CD4-positive, alpha-beta memory T cell (primary cell): ENCODE measurements around the gene TTC7B. TPM values are rescaled to one million over a fixed set of nuclear protein-coding genes. Genes with fewer than 3 reads are reported as not detected.

Experiments
- CTCF ChIA-PET: fragments of 350-600 bp; sonication (Branson Sonifier 250); formaldehyde crosslinking; loops from one replicate; lab custom pipeline; 2021; ENCODE audit warnings: inconsistent platforms; ENCODE audit not compliant: partially characterized antibody; lab: Charles Lee
- POLR2A ChIA-PET: fragments of 350-600 bp; sonication (Branson Sonifier 250); formaldehyde crosslinking; loops from one replicate; lab custom pipeline; 2021; ENCODE audit not compliant: partially characterized antibody; lab: Charles Lee
- DNase-seq, 5 donors: peaks; one replicate each; pipeline versions ENCODE4 v3.0.0 to v3.0.0-alpha.2; 2020 to 2022; ENCODE audit warnings: mixed read lengths in 1 of 5
- H3K27ac ChIP-seq: one replicate; pipeline ENCODE4 v1.7.0; 2013; ENCODE audit warnings: low read depth, low read length
- H3K27me3 ChIP-seq: 2 replicates; pipeline ENCODE4 v1.7.0; 2013; ENCODE audit warnings: mild to moderate bottlenecking, low read length, moderate library complexity; ENCODE audit not compliant: insufficient read depth
- H3K36me3 ChIP-seq: 2 replicates; pipeline ENCODE4 v1.7.0; 2013; ENCODE audit warnings: mild to moderate bottlenecking, low read length, moderate library complexity; ENCODE audit not compliant: insufficient read depth
- H3K4me1 ChIP-seq: 2 replicates; pipeline ENCODE4 v1.7.0; 2013; ENCODE audit warnings: mild to moderate bottlenecking, low read length, moderate library complexity; ENCODE audit not compliant: insufficient read depth
- H3K4me3 ChIP-seq, 2 donors: one replicate each; pipeline ENCODE4 v1.7.0; 2013; ENCODE audit warnings: low read length in 2 of 2, mild to moderate bottlenecking in 1 of 2
- H3K9me3 ChIP-seq, 2 donors: one replicate each; pipeline ENCODE4 v1.7.0; 2013; ENCODE audit warnings: low read length in 2 of 2, control low read depth in 1 of 2; ENCODE audit not compliant: control insufficient read depth in 1 of 2
- H3K27ac Mint-ChIP-seq, 7 donors: one replicate each; pipeline ENCODE4 v1.8.0; 2020 to 2021; ENCODE audit warnings: mixed read lengths in 7 of 7, mild to moderate bottlenecking in 6 of 7, inconsistent platforms in 3 of 7, moderate library complexity in 3 of 7
- H3K27me3 Mint-ChIP-seq, 2 donors: one replicate each; pipeline ENCODE4 v1.8.0; 2020 to 2021; ENCODE audit warnings: mixed read lengths in 2 of 2
- H3K36me3 Mint-ChIP-seq, 2 donors: one replicate each; pipeline ENCODE4 v1.8.0; 2020 to 2021; ENCODE audit warnings: mixed read lengths in 2 of 2, inconsistent platforms in 1 of 2, mild to moderate bottlenecking in 1 of 2
- H3K4me1 Mint-ChIP-seq, 4 donors: one replicate each; pipeline ENCODE4 v1.8.0; 2020 to 2021; ENCODE audit warnings: mixed read lengths in 4 of 4, mild to moderate bottlenecking in 1 of 4
- H3K4me3 Mint-ChIP-seq, 8 donors: one replicate each; pipeline ENCODE4 v1.8.0; 2020 to 2021; ENCODE audit warnings: mixed read lengths in 8 of 8, mild to moderate bottlenecking in 7 of 8, moderate library complexity in 6 of 8, inconsistent platforms in 3 of 8
- H3K9me3 Mint-ChIP-seq, 8 donors: one replicate each; pipeline ENCODE4 v1.8.0; 2020 to 2021; ENCODE audit warnings: mixed read lengths in 8 of 8, mild to moderate bottlenecking in 5 of 8, inconsistent platforms in 3 of 8, moderate library complexity in 1 of 8
- intact Hi-C: fragments of 100-400 bp; cut with micrococcal nuclease; formaldehyde crosslinking; loops from one replicate; pipeline ENCODE4 v1.15.1; 2023
- polyA plus RNA-seq, 2 donors: library from polyadenylated mRNA; unstranded; fragments of 300-500 nt; fragmentation: Illumina TruSeq; gene quantifications; one replicate each; pipeline ENCODE4 v1.2.3, GENCODE V29; 2021
- total RNA-seq, 2 experiments: library from RNA; stranded (reverse); gene quantifications; one replicate each; pipeline ENCODE4 v1.2.3, GENCODE V29; 2021

TTC7B gene
- total and polyA plus RNA-seq, 4 experiments from 2014 or later = 0.30 to 1.9 (median 1.5) TPM; not detected in 1

DNA sequence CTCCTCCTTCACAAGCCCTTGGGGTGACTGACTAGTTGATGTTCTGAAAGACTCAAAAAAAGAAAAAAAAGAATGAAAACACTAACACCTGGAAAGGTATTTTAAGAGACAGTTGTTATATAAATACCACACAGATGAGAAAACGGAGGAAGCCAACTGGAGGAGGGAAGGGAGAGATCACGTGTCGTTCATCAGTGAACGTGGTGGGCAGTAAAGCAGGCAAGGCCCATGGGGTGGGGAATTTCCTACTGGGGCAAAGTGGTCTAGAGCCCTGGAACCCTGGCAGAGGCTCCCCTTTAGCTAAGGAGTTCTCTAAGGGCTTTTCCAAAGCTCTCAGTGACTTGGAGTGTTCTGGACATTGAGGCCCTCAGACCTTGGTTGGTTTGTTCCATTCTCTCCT lies 249.7 kb downstream of the TTC7B start:
- Histone ChIP-seq H3K27me3 (no peaks in the 10 kb centered on the region), H3K4me3 (no peak overlapping the region), H3K36me3 (no peaks in the 10 kb centered on the region), H3K4me1 (no peaks in the 10 kb centered on the region), H3K9me3 (no peaks in the 10 kb centered on the region), H3K27ac (no peak overlapping the region)
- DNase-seq = no peak
- CTCF ChIA-PET = no interaction called here
- H3K27me3 Mint-ChIP-seq = no peaks in the 10 kb centered on the region
- no peaks in the 10 kb centered on the region for H3K9me3 Mint-ChIP-seq
- peak overlapping the region in 2 of 7 donors; percentile 7 to 16 for H3K27ac Mint-ChIP-seq
- intact Hi-C loops = no loop called here
- no peaks in the 10 kb centered on the region for H3K4me1 Mint-ChIP-seq
- POLR2A ChIA-PET = no interaction called here
- H3K36me3 Mint-ChIP-seq = no peaks in the 10 kb centered on the region
- no peak overlapping the region for H3K4me3 Mint-ChIP-seq

DNA sequence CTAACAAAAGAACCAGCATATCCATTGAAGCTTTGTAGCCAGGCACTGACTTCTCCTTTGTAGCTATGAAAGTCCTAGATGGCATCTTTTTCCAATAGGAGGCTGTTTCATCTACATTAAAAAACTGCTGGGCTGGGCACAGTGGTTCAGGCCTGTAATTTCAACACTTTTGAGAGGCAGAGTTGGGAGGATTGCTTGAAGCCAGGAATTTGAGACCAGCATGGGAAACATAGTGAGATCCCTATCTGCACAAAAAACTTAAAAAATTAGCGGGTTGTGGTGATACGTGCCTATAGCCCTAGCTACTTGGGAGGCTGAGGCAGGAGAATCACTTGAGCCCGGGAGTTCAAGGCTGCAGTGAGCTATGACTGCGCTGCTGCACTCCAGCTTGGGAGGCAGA lies 251.7 kb downstream of the TTC7B start:
- Histone ChIP-seq H3K4me3 (no peak overlapping the region), H3K9me3 (no peaks in the 10 kb centered on the region), H3K27me3 (no peaks in the 10 kb centered on the region), H3K4me1 (no peaks in the 10 kb centered on the region), H3K27ac (no peak overlapping the region), H3K36me3 (no peaks in the 10 kb centered on the region)
- H3K36me3 Mint-ChIP-seq = no peaks in the 10 kb centered on the region
- no peaks in the 10 kb centered on the region for H3K9me3 Mint-ChIP-seq
- intact Hi-C loops = no loop called here
- H3K4me1 Mint-ChIP-seq = no peaks in the 10 kb centered on the region
- no peaks in the 10 kb centered on the region for H3K27me3 Mint-ChIP-seq
- no peak for DNase-seq
- H3K4me3 Mint-ChIP-seq = no peak overlapping the region
- POLR2A ChIA-PET = no interaction called here
- CTCF ChIA-PET = no interaction called here
- no peak overlapping the region for H3K27ac Mint-ChIP-seq

DNA sequence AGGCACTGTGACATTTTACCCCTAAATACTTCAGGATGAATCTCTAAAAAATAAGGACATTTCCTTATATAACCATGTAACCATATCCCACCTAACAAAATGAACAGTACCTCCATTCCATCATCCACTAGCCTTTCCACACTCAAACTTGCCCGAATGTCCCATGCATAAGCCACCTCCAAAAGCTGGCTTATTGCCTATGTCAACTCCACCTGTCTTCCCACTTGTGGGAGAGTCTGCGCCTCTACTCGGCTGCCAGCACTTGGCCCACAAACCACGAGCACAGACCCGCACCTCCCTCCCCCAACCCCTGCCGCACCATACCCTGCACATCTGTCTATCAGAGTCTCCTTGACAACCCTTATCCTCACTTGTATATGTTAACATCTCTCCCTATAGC lies 253.6 kb downstream of the TTC7B start:
- Histone ChIP-seq H3K4me3 (no peak overlapping the region), H3K9me3 (no peaks in the 10 kb centered on the region), H3K36me3 (no peaks in the 10 kb centered on the region), H3K4me1 (no peaks in the 10 kb centered on the region), H3K27ac (no peak overlapping the region), H3K27me3 (no peaks in the 10 kb centered on the region)
- H3K4me3 Mint-ChIP-seq = no peak overlapping the region
- DNase-seq = no peak
- no peaks in the 10 kb centered on the region for H3K27me3 Mint-ChIP-seq
- ChIA-PET POLR2A (no interaction called here), CTCF (no interaction called here)
- H3K4me1 Mint-ChIP-seq = no peaks in the 10 kb centered on the region
- H3K27ac Mint-ChIP-seq = no peak overlapping the region
- intact Hi-C loops = no loop called here
- no peaks in the 10 kb centered on the region for H3K36me3 Mint-ChIP-seq
- no peaks in the 10 kb centered on the region for H3K9me3 Mint-ChIP-seq

DNA sequence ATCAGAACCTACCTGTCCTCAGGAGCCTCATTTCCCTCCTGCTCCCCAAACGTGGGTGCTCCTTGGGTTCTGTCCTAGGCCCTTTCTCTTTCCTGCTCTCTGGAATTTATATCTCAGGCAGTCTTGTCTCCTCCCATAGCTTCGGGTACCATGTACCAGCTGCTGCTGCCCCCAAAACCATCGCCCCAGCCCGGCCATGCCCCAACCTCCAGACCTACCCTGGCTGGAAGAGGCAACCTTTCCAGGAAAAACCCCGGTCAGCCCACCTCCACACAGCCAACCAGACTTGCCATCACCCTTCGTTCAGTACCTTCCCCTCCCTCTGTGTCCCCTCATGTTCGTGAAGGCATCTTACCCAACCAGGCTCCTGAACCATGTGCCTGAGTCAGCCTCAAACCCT lies 254.3 kb downstream of the TTC7B start:
- Histone ChIP-seq H3K27ac (no peak overlapping the region), H3K36me3 (no peaks in the 10 kb centered on the region), H3K4me1 (no peaks in the 10 kb centered on the region), H3K9me3 (no peaks in the 10 kb centered on the region), H3K4me3 (no peak overlapping the region), H3K27me3 (no peaks in the 10 kb centered on the region)
- Mint-ChIP-seq H3K4me3 (no peak overlapping the region), H3K27ac (no peak overlapping the region), H3K9me3 (no peaks in the 10 kb centered on the region), H3K4me1 (no peaks in the 10 kb centered on the region), H3K27me3 (no peaks in the 10 kb centered on the region), H3K36me3 (no peaks in the 10 kb centered on the region)
- POLR2A ChIA-PET = no interaction called here
- DNase-seq = no peak
- CTCF ChIA-PET = no interaction called here
- intact Hi-C loops = no loop called here

DNA sequence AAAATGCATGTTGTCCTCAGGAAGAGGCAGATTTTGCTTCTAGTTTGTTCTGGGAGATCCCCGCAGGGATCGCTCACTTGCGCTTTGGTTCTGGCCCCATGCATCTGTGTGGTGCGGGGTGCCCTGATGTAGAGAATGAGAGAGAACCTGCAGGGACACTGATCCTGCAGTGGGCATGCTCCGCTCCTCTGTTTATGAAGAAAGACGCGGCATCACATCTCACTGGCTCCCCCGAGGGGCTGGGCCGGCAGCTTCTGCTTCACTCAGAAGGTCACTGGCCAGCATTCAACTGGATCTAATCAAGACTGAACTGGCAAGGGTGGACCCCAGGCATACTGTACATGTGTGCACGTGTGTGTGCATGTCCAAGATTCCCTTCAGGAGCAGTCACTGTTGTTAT lies 255.2 kb downstream of the TTC7B start:
- Mint-ChIP-seq H3K36me3 (no peaks in the 10 kb centered on the region), H3K27me3 (no peaks in the 10 kb centered on the region), H3K9me3 (no peaks in the 10 kb centered on the region), H3K4me3 (no peak overlapping the region), H3K27ac (no peak overlapping the region), H3K4me1 (no peaks in the 10 kb centered on the region)
- no peak overlapping the region for H3K4me3 ChIP-seq
- H3K27ac ChIP-seq = no peak overlapping the region
- H3K27me3 ChIP-seq = no peaks in the 10 kb centered on the region
- H3K9me3 ChIP-seq = no peaks in the 10 kb centered on the region
- H3K36me3 ChIP-seq = no peaks in the 10 kb centered on the region
- ChIA-PET POLR2A (no interaction called here), CTCF (no interaction called here)
- H3K4me1 ChIP-seq = no peaks in the 10 kb centered on the region
- no peak for DNase-seq
- intact Hi-C loops = no loop called here

DNA sequence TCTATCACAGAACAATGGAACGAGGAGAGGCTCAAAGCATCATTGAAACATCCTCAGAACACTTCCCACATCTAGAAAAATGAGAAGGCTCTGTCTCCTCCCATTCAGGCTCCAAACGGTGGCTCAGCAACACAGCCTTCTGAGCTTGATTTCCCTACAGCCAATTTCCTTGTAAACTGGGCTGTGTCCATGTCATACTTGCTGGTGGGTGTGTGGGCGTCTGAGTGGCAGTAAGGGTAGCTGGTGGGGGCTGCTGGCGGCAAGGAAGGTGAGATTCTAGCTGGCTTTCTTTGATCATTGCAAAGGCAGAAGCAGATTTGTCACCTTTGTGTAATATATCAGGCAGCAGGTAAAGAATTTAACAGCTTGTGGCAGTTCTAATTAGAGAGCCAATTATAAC lies 255.7 kb downstream of the TTC7B start:
- Histone ChIP-seq H3K36me3 (no peaks in the 10 kb centered on the region), H3K4me1 (no peaks in the 10 kb centered on the region), H3K27me3 (no peaks in the 10 kb centered on the region), H3K9me3 (no peaks in the 10 kb centered on the region), H3K27ac (no peak overlapping the region), H3K4me3 (no peak overlapping the region)
- Mint-ChIP-seq H3K27me3 (no peaks in the 10 kb centered on the region), H3K36me3 (no peaks in the 10 kb centered on the region), H3K4me3 (no peak overlapping the region), H3K4me1 (no peaks in the 10 kb centered on the region), H3K27ac (no peak overlapping the region), H3K9me3 (no peaks in the 10 kb centered on the region)
- ChIA-PET POLR2A (no interaction called here), CTCF (no interaction called here)
- intact Hi-C loops = no loop called here
- no peak for DNase-seq

DNA sequence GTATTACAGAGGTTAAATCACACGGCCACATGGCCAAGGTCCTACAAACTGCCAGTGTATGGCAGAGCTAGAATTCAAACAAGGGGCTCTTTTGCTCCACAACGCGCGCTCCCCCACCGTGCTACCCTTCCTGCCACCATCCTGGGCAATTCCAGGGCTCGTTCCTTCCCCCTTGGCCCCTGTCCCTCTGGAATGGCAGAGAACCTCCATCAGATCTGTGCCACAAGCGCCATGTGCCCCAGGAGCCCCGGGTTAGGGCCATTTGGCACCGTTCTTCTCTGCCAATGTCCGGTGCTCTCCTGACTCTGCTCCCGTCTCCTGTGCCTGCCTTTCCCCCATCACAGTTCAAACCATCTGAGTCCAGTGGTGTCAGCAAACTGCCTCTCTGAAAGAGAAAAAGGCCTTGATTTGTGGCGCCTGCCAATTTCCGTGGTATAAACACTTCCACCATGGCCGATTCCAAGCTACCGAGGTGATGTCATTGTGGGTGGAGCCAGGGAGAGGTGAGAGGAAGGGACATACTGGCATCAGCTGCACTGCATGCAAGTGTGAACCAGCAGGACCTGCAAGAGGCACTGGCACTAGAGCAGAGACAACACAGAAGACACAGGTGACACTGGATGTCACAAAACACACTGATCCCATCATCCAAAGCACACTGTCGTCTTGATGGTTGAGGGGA lies 256.3 kb downstream of the TTC7B start:
- H3K4me1 ChIP-seq = no peaks in the 10 kb centered on the region
- no peaks in the 10 kb centered on the region for H3K36me3 ChIP-seq
- DNase-seq = no peak
- no peaks in the 10 kb centered on the region for H3K27me3 ChIP-seq
- no peaks in the 10 kb centered on the region for H3K9me3 Mint-ChIP-seq
- no peak overlapping the region for H3K27ac Mint-ChIP-seq
- H3K9me3 ChIP-seq = no peaks in the 10 kb centered on the region
- H3K4me3 ChIP-seq = no peak overlapping the region
- no peaks in the 10 kb centered on the region for H3K27me3 Mint-ChIP-seq
- no peak overlapping the region for H3K4me3 Mint-ChIP-seq
- no peak overlapping the region for H3K27ac ChIP-seq
- intact Hi-C loops = no loop called here
- ChIA-PET CTCF (no interaction called here), POLR2A (no interaction called here)
- no peaks in the 10 kb centered on the region for H3K36me3 Mint-ChIP-seq
- H3K4me1 Mint-ChIP-seq = no peaks in the 10 kb centered on the region
